ENCODE data around the gene TJP1. TPM values are rescaled to one million over a fixed set of nuclear protein-coding genes. Genes with fewer than 3 reads are reported as not detected.

TJP1 gene
- total and polyA plus RNA-seq, 8 donors = 14.7 to 80.0 (median 39.0) TPM

DNA sequence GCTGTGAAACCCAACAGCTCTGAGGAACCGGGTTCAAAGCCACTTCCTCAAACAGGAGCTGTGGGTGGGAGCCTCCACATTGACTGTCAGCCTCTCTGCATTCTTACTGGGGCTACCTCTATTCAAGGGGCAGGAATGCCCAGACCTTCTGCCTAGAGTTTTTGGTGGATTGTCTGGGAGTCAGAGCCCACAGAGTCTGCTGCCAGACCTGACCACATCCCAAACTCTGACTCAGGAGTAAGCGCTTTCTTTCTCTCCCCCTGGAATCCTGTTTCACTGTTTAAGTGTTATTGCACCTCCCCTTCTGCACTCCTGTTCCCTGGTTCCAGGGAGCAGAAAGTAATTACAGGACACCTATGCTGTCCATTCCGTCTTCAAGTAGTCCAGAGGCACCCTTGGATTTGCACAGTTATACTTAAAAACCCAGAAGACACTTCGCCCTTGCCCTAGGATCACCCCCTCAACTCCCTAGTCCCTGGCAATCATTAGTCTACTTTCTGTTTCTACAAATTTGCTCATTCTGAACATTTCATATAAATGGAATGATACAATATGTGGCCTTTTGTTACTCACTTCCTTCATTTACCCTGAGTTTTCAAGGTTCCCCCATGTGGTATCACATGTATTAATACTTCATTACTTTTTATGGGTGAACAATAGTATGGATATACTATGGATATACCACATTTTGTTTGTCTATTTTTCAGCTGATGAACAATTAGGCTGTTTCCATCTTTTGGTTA is 37.9 kb upstream of the TJP1 start:
- no peaks in the 10 kb centered on the region for H3K27me3 ChIP-seq
- peaks cover 7 to 9% (median 9%) of the 10 kb centered on the region in 3 donors for H3K4me1 ChIP-seq
- intact Hi-C loops (cut with DNase I) = no loop called here
- no peaks in the 10 kb centered on the region for H3K9me3 ChIP-seq
- H3K36me3 ChIP-seq = no peaks in the 10 kb centered on the region
- FAIRE-seq = no peak
- ATAC-seq = no peak
- WGBS, 2 donors = 92% methylated on average over 4 of the region's 4 CpGs
- H3K27ac ChIP-seq = no peak overlapping the region
- DNase-seq = no peak
- TF ChIP-seq, protein P1, sequence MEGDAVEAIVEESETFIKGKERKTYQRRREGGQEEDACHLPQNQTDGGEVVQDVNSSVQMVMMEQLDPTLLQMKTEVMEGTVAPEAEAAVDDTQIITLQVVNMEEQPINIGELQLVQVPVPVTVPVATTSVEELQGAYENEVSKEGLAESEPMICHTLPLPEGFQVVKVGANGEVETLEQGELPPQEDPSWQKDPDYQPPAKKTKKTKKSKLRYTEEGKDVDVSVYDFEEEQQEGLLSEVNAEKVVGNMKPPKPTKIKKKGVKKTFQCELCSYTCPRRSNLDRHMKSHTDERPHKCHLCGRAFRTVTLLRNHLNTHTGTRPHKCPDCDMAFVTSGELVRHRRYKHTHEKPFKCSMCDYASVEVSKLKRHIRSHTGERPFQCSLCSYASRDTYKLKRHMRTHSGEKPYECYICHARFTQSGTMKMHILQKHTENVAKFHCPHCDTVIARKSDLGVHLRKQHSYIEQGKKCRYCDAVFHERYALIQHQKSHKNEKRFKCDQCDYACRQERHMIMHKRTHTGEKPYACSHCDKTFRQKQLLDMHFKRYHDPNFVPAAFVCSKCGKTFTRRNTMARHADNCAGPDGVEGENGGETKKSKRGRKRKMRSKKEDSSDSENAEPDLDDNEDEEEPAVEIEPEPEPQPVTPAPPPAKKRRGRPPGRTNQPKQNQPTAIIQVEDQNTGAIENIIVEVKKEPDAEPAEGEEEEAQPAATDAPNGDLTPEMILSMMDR (IDR thresholded peaks at IDR 0.05) = no peak
- H3K4me3 ChIP-seq = no peak overlapping the region

DNA sequence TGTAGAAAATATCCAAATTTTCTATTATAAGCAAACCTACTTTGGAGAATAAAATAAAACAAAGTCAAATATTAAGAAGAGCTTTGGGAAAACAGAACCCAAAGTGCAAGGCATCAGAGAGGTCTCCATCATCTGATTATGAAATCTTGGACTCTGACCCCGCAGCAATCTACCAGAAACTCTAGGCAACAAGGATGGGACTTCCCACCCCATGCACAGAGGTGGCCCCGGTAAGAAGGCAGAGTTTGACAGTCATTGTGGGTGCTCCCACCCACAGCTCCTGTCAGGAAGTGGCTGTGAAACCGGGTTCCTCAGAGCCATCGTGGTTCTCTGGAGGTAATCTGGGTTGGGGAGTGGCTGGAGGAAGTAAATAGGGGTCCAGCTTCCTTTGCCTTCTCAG is 37.0 kb upstream of the TJP1 start:
- intact Hi-C loops (cut with DNase I) = no loop called here
- Histone ChIP-seq H3K4me1 (peaks cover 0 to under 1% (median under 1%) of the 10 kb centered on the region in 3 donors), H3K27ac (no peak overlapping the region), H3K9me3 (no peaks in the 10 kb centered on the region), H3K27me3 (no peaks in the 10 kb centered on the region), H3K36me3 (no peaks in the 10 kb centered on the region), H3K4me3 (no peak overlapping the region)
- TF ChIP-seq, protein P1 (IDR thresholded peaks at IDR 0.05) = no peak
- WGBS, 2 donors = 66 to 69% methylated on average over 4 of the region's 4 CpGs
- no peak for DNase-seq
- no peak for FAIRE-seq
- ATAC-seq = no peak

DNA sequence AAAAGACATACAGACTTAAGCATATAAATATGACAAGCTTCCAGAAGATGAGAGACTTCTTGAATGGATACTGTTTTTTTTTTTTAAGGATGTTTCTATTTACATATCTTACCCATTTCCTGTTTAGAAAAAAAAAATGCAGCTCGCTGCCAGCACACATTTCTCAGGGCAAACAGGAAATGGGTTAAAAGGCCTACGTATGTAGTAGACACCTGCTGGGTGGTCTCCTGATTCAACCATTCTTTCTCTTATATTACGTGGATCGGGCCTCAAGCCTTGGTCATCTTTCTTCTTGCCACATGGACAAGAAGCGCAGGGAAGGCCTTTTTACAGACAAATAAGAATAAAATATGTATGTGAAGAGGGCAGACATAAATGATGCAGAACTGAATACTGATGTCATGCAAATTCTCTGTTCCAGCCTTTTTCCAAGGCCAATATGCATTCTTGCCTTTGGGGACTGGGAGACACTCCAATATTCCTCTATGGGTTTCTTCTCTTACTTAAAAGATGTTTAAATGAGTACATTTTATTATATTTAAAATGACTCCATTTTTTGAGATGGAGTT is 35.0 kb upstream of the TJP1 start:
- Histone ChIP-seq H3K27ac (no peak overlapping the region), H3K9me3 (no peaks in the 10 kb centered on the region), H3K4me1 (no peaks in the 10 kb centered on the region), H3K27me3 (no peaks in the 10 kb centered on the region), H3K36me3 (no peaks in the 10 kb centered on the region), H3K4me3 (no peak overlapping the region)
- FAIRE-seq (no peak), DNase-seq (no peak), ATAC-seq (no peak)
- intact Hi-C loops (cut with DNase I) = no loop called here
- TF ChIP-seq, protein P1 (IDR thresholded peaks at IDR 0.05) = no peak
- 88 to 89% methylated on average over 5 of the region's 5 CpGs for WGBS, 2 donors

DNA sequence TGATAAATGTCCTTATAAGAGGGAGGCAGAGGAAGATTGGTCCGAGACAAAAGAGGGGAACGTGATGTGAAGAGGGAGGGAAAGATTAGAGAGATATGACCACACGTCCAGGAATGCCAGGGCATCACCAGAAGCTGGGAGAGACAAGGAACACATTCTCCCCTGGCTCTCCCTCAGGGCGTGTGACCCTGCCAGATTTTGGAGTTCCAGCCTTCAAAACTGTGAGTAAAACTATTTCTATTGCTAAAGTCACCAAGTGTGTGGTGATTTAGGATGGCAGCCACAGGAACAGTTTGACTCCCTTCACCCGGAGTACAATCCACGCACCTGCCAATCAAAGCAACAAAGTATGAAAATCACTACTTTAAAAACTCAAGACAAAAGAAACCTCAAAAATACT is 32.1 kb upstream of the TJP1 start:
- Histone ChIP-seq H3K36me3 (no peaks in the 10 kb centered on the region), H3K9me3 (no peaks in the 10 kb centered on the region), H3K4me3 (no peak overlapping the region), H3K27ac (no peak overlapping the region), H3K4me1 (no peaks in the 10 kb centered on the region), H3K27me3 (no peaks in the 10 kb centered on the region)
- FAIRE-seq (no peak), ATAC-seq (no peak), DNase-seq (no peak)
- intact Hi-C loops (cut with DNase I) = no loop called here
- TF ChIP-seq, protein P1 (IDR thresholded peaks at IDR 0.05) = no peak
- 60 to 68% methylated on average over 6 of the region's 6 CpGs for WGBS, 2 donors
